CD1c-positive myeloid dendritic cell (primary cell): ENCODE measurements around the gene TMC3.

Source experiments
- DNase-seq: peaks from one replicate; pipeline ENCODE4 v3.0.0-alpha.2; 2016; ENCODE audit errors: extremely low spot score

The TMC3 gene

GRCh38 chr15:81322676-81323253, 51.2 kb downstream of the TMC3 start:
- no peak for DNase-seq

DNA sequence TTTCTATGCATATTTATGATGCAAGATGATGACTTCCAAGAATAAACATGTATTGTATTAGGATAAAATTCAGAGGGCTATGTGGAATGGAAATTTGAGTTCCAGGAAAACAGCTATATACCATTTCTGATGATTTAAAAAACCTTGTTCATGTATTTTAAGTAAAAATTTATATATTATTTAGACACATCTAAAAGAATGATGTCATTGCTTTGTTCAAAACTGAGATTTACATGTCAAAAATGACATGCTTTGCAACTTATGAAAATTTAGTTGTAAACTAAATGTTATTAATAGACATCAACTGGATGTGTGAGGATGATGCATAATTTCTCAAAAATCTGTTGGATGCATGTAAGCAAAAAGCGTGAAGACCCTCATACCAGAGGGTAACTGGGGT, 52.3 kb downstream of the TMC3 start:
- DNase-seq, result no peak

- no peak for DNase-seq
These were observed 56.4 kb downstream of the TMC3 start for GRCh38 chr15:81317642-81318017.

GRCh38 chr15:81316267-81316666, 57.7 kb downstream of the TMC3 start:
- no peak for DNase-seq

- DNase-seq, result no peak
These were observed 58.4 kb downstream of the TMC3 start for GRCh38 chr15:81315452-81316175.

DNA sequence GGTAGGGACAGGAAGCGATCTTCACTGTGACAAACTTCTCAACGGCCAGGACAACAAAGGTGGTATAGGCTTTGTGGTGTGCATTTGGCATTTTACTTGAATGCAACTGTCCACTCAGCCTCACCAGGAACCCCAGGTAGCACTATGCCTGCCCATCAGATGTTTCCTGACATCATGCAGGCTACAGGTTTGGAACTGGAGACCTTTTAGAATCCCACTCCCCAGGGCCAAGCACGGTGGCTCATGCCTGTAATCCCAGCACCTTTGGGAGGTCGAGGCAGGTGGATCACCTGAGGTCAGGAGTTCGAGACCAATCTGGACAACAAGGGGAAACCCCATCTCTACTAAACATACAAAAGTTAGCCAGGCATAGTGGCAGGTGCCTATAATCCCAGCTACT, 59.6 kb downstream of the TMC3 start:
- no peak for DNase-seq

GRCh38 chr15:81313686-81314085, 60.3 kb downstream of the TMC3 start:
- DNase-seq, result no peak

- DNase-seq, result peak; percentile 96
These were observed 61.0 kb downstream of the TMC3 start for GRCh38 chr15:81312790-81313543.

DNA sequence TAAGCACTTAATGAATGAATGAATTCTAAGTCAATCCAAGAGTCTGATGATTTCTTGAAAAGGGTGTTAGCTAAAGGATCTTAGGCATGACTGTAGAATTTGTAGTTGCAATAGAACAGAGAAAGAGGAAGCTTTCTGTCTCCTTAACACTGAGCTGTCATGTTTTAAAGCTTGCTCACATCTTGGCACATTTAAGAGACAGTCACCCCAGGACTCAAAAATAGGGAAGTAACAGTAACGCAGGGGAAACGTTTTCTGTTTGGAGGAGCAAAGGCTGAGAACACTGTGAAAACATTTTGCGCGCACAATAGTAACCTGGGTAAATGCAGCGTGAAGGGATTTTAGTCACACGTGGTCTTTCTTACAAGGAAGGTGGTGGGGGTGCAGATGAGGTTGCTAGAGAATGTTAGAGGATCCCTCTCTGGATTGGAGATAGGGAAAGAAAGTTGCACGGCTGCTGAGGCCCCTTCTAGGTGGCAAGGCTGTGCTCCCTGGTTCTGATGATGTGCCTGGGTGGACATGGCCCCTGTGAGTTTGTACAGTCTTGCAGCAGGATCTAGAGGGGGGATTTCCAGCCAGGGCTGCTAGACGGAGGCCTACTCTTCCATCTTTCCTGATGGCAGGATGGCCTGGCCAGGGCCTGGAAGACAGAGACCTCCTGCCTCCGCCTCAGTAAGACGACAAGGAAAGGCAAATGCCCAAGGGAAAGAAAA, 62.1 kb downstream of the TMC3 start:
- peak; percentile 93 for DNase-seq

GRCh38 chr15:81310480-81310879, 63.5 kb downstream of the TMC3 start:
- DNase-seq, result no peak

GRCh38 chr15:81309647-81310450, 64.2 kb downstream of the TMC3 start:
- DNase-seq, result no peak

GRCh38 chr15:81308260-81308659, 65.8 kb downstream of the TMC3 start:
- DNase-seq, result no peak

DNA sequence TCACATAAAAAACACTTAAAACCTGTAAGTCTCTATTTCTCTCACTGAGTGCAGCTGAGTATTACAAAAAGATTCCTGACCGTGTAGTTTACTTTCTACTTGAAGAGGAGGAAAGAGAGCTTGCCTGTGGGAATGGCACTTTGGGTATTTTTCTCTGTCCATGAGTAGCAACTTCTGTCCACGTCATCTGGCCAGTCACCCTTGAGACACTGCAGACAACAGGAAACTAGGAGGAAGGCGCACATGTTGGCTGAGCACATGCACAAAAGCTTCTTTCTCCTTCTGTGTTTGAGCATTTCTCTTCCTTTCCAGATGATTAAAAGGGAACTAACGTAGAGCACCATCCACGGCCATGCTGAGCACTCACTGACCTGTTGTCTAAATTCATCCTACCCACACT, 69.8 kb downstream of the TMC3 start:
- DNase-seq, result peak; percentile 74

DNA sequence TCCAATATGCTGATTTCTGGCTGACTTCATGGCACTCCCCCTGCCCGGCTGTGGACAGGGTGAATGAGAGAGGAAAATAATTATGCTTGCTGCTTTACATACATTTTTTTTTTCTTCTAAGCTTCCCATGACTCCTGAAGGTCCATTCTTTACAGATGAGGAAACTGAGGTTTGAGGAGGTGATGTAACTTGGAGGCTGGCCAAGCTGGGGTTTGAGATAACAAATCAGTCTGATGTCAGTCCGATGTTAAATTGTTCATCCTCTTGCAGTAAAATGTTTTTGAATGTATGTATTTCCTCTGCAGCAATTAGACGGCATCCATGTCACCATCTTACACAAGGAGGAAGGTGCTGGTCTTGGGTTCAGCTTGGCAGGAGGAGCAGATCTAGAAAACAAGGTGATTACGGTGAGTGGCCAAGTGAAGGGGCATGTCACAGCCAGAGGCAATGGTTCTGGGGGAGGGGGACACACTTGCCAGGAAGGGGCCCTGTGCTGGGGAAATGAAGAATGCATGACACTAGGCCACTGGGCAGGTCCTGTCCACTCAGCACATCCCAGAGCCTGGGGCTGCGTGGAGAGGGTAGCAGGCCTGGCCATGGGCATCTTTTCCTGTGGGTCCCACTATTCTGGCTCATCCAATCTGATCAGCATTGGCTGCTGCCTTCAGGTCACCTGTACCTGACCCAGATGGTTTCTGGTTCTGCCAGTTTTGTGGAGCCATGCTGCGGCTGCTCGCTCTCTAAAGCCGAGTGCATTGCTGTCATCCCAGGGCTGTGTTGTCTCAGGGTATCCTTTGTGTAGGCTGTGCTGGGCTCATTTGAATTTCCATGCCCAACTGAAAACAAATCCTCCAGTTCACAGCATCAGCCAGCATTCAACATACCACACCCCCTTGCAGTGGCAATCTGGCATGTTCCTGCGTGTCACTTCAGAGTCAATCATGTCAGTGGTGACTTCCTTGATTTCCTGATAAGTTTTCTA, 70.5 kb downstream of the TMC3 start:
- DNase-seq, result peak; percentile 46

- DNase-seq, result peak; percentile 84
These were observed 71.3 kb downstream of the TMC3 start for GRCh38 chr15:81302701-81303109.

GRCh38 chr15:81301815-81302399, 72.1 kb downstream of the TMC3 start:
- peak; percentile 95 for DNase-seq

DNA sequence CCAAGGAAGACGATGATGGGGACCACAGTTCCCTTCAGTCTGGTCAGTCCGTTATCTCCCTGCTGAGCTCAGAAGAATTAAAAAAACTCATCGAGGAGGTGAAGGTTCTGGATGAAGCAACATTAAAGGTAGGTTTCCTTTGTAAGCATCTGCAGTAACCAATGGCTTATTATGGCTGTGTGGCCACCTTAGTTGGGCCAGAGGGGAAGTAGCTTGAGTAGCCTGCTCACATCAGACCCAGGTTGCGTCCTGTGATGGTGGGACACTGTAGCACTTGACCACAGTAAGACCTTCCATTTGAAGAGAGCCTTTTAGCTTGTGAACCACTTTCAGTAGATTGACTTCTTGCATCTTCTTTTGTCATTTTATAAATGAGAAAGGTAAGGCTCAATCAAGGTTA, 72.6 kb downstream of the TMC3 start:
- no peak for DNase-seq

GRCh38 chr15:81299630-81300273, 74.3 kb downstream of the TMC3 start:
- no peak for DNase-seq

- no peak for DNase-seq
These were observed 74.9 kb downstream of the TMC3 start for GRCh38 chr15:81299156-81299555.
